GM19351 (cell line): Measurements from ENCODE around the gene HMGCS2.

Experiments used
- ATAC-seq: cut with Tn5 transposase; IDR thresholded peaks from one replicate; pipeline ENCODE4 v1.9.1; 2021; ENCODE audit warnings: mild to moderate bottlenecking, moderate library complexity; ENCODE audit not compliant: unreplicated experiment

The HMGCS2 gene

GRCh38 chr1:119768778-119769177 lies at the start of gene HMGCS2:
Gene HMGCS2, minus strand, starts transcription at chr1:119768905. Its CDS starts 61 bp downstream, at chr1:119768844.
- ATAC-seq = no peak

GRCh38 chr1:119818181-119818580 lies 49.5 kb upstream of the HMGCS2 start:
- no peak for ATAC-seq

GRCh38 chr1:119816407-119816806 lies 47.7 kb upstream of the HMGCS2 start:
- no peak for ATAC-seq

- no peak for ATAC-seq
Measured at GRCh38 chr1:119815928-119816327, 47.2 kb upstream of the HMGCS2 start.

GRCh38 chr1:119815361-119815760 lies 46.7 kb upstream of the HMGCS2 start:
- ATAC-seq = no peak

- ATAC-seq = no peak
Measured at GRCh38 chr1:119814288-119814687, 45.6 kb upstream of the HMGCS2 start.

- no peak for ATAC-seq
Measured at GRCh38 chr1:119811985-119812557, 43.4 kb upstream of the HMGCS2 start.

- ATAC-seq = no peak
Measured at GRCh38 chr1:119811387-119811786, 42.7 kb upstream of the HMGCS2 start, which contains the start of gene REG4. Gene REG4, minus strand, starts transcription at chr1:119811460. Its CDS starts 2,691 bp downstream, at chr1:119808769.

- ATAC-seq = peak; percentile 88
Measured at GRCh38 chr1:119808972-119809550, 40.4 kb upstream of the HMGCS2 start.

GRCh38 chr1:119808491-119808890 lies 39.8 kb upstream of the HMGCS2 start:
- no peak for ATAC-seq

- ATAC-seq = no peak
Measured at GRCh38 chr1:119806489-119806888, 37.8 kb upstream of the HMGCS2 start.

- ATAC-seq = no peak
Measured at GRCh38 chr1:119805746-119806145, 37.0 kb upstream of the HMGCS2 start.

- ATAC-seq = no peak
Measured at GRCh38 chr1:119805247-119805646, 36.5 kb upstream of the HMGCS2 start.

GRCh38 chr1:119799599-119800177 lies 31.0 kb upstream of the HMGCS2 start:
- ATAC-seq = no peak

GRCh38 chr1:119799003-119799402 lies 30.3 kb upstream of the HMGCS2 start:
- no peak for ATAC-seq

- no peak for ATAC-seq
Measured at GRCh38 chr1:119797606-119798005, 28.9 kb upstream of the HMGCS2 start.

- ATAC-seq = no peak
Measured at GRCh38 chr1:119797162-119797561, 28.5 kb upstream of the HMGCS2 start.

- ATAC-seq = no peak
Measured at GRCh38 chr1:119795261-119796200, 26.8 kb upstream of the HMGCS2 start.

- ATAC-seq = no peak
Measured at GRCh38 chr1:119794876-119795240, 26.2 kb upstream of the HMGCS2 start.

- no peak for ATAC-seq
Measured at GRCh38 chr1:119794230-119794875, 25.6 kb upstream of the HMGCS2 start.

- ATAC-seq = no peak
Measured at GRCh38 chr1:119791377-119791776, 22.7 kb upstream of the HMGCS2 start.
